Liver (tissue), 9 donors: Measurements from ENCODE around the gene FAM13C. TPM values are rescaled to one million over a fixed set of nuclear protein-coding genes. Genes with fewer than 3 reads are reported as not detected.

Experiments
- DNase-seq: peaks from one replicate; pipeline ENCODE4 v3.0.0-alpha.2; 2017; ENCODE audit warnings: low spot score
- H3K27ac ChIP-seq, 2 donors: one replicate each; pipeline ENCODE4 v1.7.0; 2013; ENCODE audit warnings: inconsistent platforms in 2 of 2, low read length in 2 of 2, control low read depth in 1 of 2, low read depth in 1 of 2, mild to moderate bottlenecking in 1 of 2
- H3K27me3 ChIP-seq, 4 donors: one replicate each; pipeline versions ENCODE4 v1.6.1 to v1.7.0; 2013; ENCODE audit warnings: low read length in 3 of 4, inconsistent platforms in 1 of 4, mild to moderate bottlenecking in 1 of 4, moderate library complexity in 1 of 4; ENCODE audit not compliant: control insufficient read depth in 4 of 4, insufficient read depth in 4 of 4
- H3K36me3 ChIP-seq, 4 donors: one replicate each; pipeline versions ENCODE4 v1.6.1 to v1.7.0; 2013; ENCODE audit warnings: low read length in 3 of 4, mild to moderate bottlenecking in 3 of 4, low read depth in 1 of 4, moderate library complexity in 1 of 4; ENCODE audit not compliant: control insufficient read depth in 4 of 4, insufficient read depth in 3 of 4
- H3K4me1 ChIP-seq, 4 donors: one replicate each; pipeline versions ENCODE4 v1.6.1 to v1.7.0; 2013; ENCODE audit warnings: low read length in 3 of 4, mild to moderate bottlenecking in 3 of 4, moderate library complexity in 1 of 4; ENCODE audit not compliant: control insufficient read depth in 4 of 4, insufficient read depth in 4 of 4
- H3K4me3 ChIP-seq, 3 donors: one replicate each; pipeline versions ENCODE4 v1.6.1 to v1.7.0; 2013; ENCODE audit warnings: low read length in 3 of 3, control low read depth in 1 of 3, low read depth in 1 of 3, mild to moderate bottlenecking in 1 of 3
- H3K9ac ChIP-seq, 2 donors: one replicate each; pipeline ENCODE4 v1.7.0; 2013; ENCODE audit warnings: low read length in 2 of 2, mild to moderate bottlenecking in 2 of 2, moderate library complexity in 2 of 2, control low read depth in 1 of 2, low read depth in 1 of 2
- H3K9me3 ChIP-seq, 4 donors: one replicate each; pipeline versions ENCODE4 v1.6.1 to v1.7.0; 2013; ENCODE audit warnings: low read length in 3 of 4; ENCODE audit not compliant: control insufficient read depth in 4 of 4
- ATF3 ChIP-seq: IDR thresholded peaks from 2 replicates; pipeline ENCODE4 v1.6.1; 2016; ENCODE audit warnings: antibody characterized with exemption
- CTCF ChIP-seq: fragments of 150-350 bp; IDR thresholded peaks from 2 replicates; pipeline ENCODE4 v1.5.1; 2017; ENCODE audit warnings: improper control_type of control experiment, low read depth, low read length; ENCODE audit not compliant: missing input control
- EGR1 ChIP-seq, 2 donors: IDR thresholded peaks; 2 replicates each; pipeline ENCODE4 v1.6.1; 2016 to 2018; ENCODE audit warnings: antibody characterized with exemption in 2 of 2, low read depth in 2 of 2
- FOXA1 ChIP-seq: IDR thresholded peaks from 2 replicates; pipeline ENCODE4 v1.6.1; 2016; ENCODE audit warnings: antibody characterized with exemption
- FOXA2 ChIP-seq: IDR thresholded peaks from 2 replicates; pipeline ENCODE4 v1.6.1; 2016; ENCODE audit warnings: antibody characterized with exemption
- GABPA ChIP-seq, 2 donors: IDR thresholded peaks in 1 of 2; conservative IDR thresholded peaks in 1 of 2; 2 replicates each; pipeline ENCODE4 v1.6.1; 2016; ENCODE audit warnings: antibody characterized with exemption in 2 of 2, mild to moderate bottlenecking in 1 of 2, moderate library complexity in 1 of 2
- HNF4A ChIP-seq, 2 donors: conservative IDR thresholded peaks; 2 replicates each; pipeline ENCODE4 v1.6.1; 2016; ENCODE audit warnings: antibody characterized with exemption in 2 of 2, mild to moderate bottlenecking in 2 of 2
- HNF4G ChIP-seq: IDR thresholded peaks from 2 replicates; pipeline ENCODE4 v1.6.1; 2016; ENCODE audit warnings: antibody characterized with exemption
- JUND ChIP-seq, 2 donors: IDR thresholded peaks; 2 replicates each; pipeline ENCODE4 v1.6.1; 2016; ENCODE audit warnings: antibody characterized with exemption in 2 of 2
- MAX ChIP-seq: IDR thresholded peaks from 2 replicates; pipeline ENCODE4 v1.6.1; 2016; ENCODE audit warnings: antibody characterized with exemption
- NR2F2 ChIP-seq: IDR thresholded peaks from 2 replicates; pipeline ENCODE4 v1.6.1; 2016; ENCODE audit warnings: antibody characterized with exemption
- RAD21 ChIP-seq, 2 donors: IDR thresholded peaks; 2 replicates each; pipeline ENCODE4 v1.6.1; 2016; ENCODE audit warnings: antibody characterized with exemption in 2 of 2, mild to moderate bottlenecking in 2 of 2
- REST ChIP-seq: IDR thresholded peaks from 2 replicates; pipeline ENCODE4 v1.6.1; 2016; ENCODE audit warnings: antibody characterized with exemption, mild to moderate bottlenecking
- RXRA ChIP-seq, 2 donors: IDR thresholded peaks; 2 replicates each; pipeline ENCODE4 v1.6.1; 2017 to 2018; ENCODE audit warnings: antibody characterized with exemption in 2 of 2, mild to moderate bottlenecking in 1 of 2
- SP1 ChIP-seq: IDR thresholded peaks from 2 replicates; pipeline ENCODE4 v1.6.1; 2018; ENCODE audit warnings: antibody characterized with exemption, mild to moderate bottlenecking
- TAF1 ChIP-seq: conservative IDR thresholded peaks from 2 replicates; pipeline ENCODE4 v1.6.1; 2016; ENCODE audit warnings: antibody characterized with exemption, mild to moderate bottlenecking
- YY1 ChIP-seq: IDR thresholded peaks from 2 replicates; pipeline ENCODE4 v1.6.1; 2016; ENCODE audit warnings: antibody characterized with exemption, mild to moderate bottlenecking
- ZBTB33 ChIP-seq: IDR thresholded peaks from 2 replicates; pipeline ENCODE4 v1.6.1; 2016; ENCODE audit warnings: antibody characterized with exemption
- WGBS: extraction: QIAGEN DNeasy Blood & Tissue Kit; methylation state at CpG from one replicate; pipeline ENCODE4 v1.1.7; 2013; 5-methylcytosine and 5-hydroxymethylcytosine counted together
- polyA plus RNA-seq, 2 donors: library from polyadenylated mRNA; stranded (reverse) in 1 of 2; unstranded in 1 of 2; fragments of 200-250 nt in 1 of 2; fragments of >200 nt in 1 of 2; fragmentation: Nextera tagmentation in 1 of 2; extraction: Ambion mirVana in 1 of 2; gene quantifications; one replicate each; pipeline versions ENCODE4 v1.2.1 to v1.2.3, GENCODE V29; 2013 to 2015
- total RNA-seq, 2 donors: library from RNA; depleted of rRNA; stranded (reverse); fragments of >200 nt; gene quantifications; one replicate each; pipeline ENCODE4 v1.2.3, GENCODE V29; 2014
- donor health status: healthy.
- donor health status: healthy.
- donor health status: healthy.
- donor health status: healthy.
- donor health status: healthy.

Gene FAM13C
- total and polyA plus RNA-seq, 4 donors: 0.87 to 2.4 (median 2.1) TPM

GRCh38 chr10:59285848-59286247, 76.5 kb downstream of the FAM13C start:
- H3K27me3 ChIP-seq: no peaks in the 10 kb centered on the region
- H3K4me1 ChIP-seq: no peaks in the 10 kb centered on the region
- no peak overlapping the region for H3K9ac ChIP-seq
- H3K36me3 ChIP-seq: no peaks in the 10 kb centered on the region
- no peaks in the 10 kb centered on the region for H3K9me3 ChIP-seq
- no peak overlapping the region for H3K27ac ChIP-seq
- no peak overlapping the region for H3K4me3 ChIP-seq
- TF ChIP-seq SP1 (no peak), YY1 (no peak), RAD21 (IDR thresholded peaks at IDR 0.05) (no peak), GABPA (IDR thresholded peaks at IDR 0.05 in 1 of 2, conservative IDR thresholded peaks at IDR 0.05 in 1 of 2) (no peak), REST (no peak), MAX (no peak), ZBTB33 (no peak), FOXA2 (no peak), NR2F2 (no peak), CTCF (no peak), HNF4G (no peak), JUND (IDR thresholded peaks at IDR 0.05) (no peak), EGR1 (IDR thresholded peaks at IDR 0.05; ENCODE audit: low read depth in 2 of 2) (no peak)
- WGBS: 93% methylated on average over 4 of the region's 4 CpGs
- DNase-seq: no peak

- H3K4me1 ChIP-seq: no peaks in the 10 kb centered on the region
- no peak for DNase-seq
- no peaks in the 10 kb centered on the region for H3K9me3 ChIP-seq
- no peak overlapping the region for H3K4me3 ChIP-seq
- H3K9ac ChIP-seq: no peak overlapping the region
- H3K36me3 ChIP-seq: no peaks in the 10 kb centered on the region
- WGBS: 93% methylated on average over 4 of the region's 4 CpGs
- H3K27me3 ChIP-seq: no peaks in the 10 kb centered on the region
- H3K27ac ChIP-seq: no peak overlapping the region
- TF ChIP-seq TAF1: no peak
- no peak for TF ChIP-seq SP1
- TF ChIP-seq ZBTB33: no peak
- no peak for TF ChIP-seq EGR1 (IDR thresholded peaks at IDR 0.05; ENCODE audit: low read depth in 2 of 2)
- TF ChIP-seq RXRA (IDR thresholded peaks at IDR 0.05): no peak
- TF ChIP-seq HNF4G: no peak
- TF ChIP-seq YY1: no peak
- TF ChIP-seq FOXA1: no peak
- TF ChIP-seq FOXA2: no peak
- TF ChIP-seq HNF4A (conservative IDR thresholded peaks at IDR 0.05): no peak
- no peak for TF ChIP-seq NR2F2
- no peak for TF ChIP-seq JUND (IDR thresholded peaks at IDR 0.05)
- no peak for TF ChIP-seq ATF3
- no peak for TF ChIP-seq REST
- TF ChIP-seq MAX: no peak
- no peak for TF ChIP-seq RAD21 (IDR thresholded peaks at IDR 0.05)
- no peak for TF ChIP-seq GABPA (IDR thresholded peaks at IDR 0.05 in 1 of 2, conservative IDR thresholded peaks at IDR 0.05 in 1 of 2)
Observed at GRCh38 chr10:59285073-59285472, 77.3 kb downstream of the FAM13C start.
